ENCODE results near the gene CNTNAP2. TPM values are rescaled to one million over a fixed set of nuclear protein-coding genes. Genes with fewer than 3 reads are reported as not detected.

CNTNAP2 gene
- total and polyA plus RNA-seq, 2 of the 13 experiments (the other 11 are each of a cell fraction or from before 2014, with no cell fraction given): 0.40 to 0.42 TPM

GRCh38 chr7:147894271-147894670, 1777.7 kb downstream of the CNTNAP2 start (continued):
- no peak for TF ChIP-seq ZBTB44 (CRISPR knock-in tag; IDR thresholded peaks at IDR 0.05)
- no peak for TF ChIP-seq ZNF407 (CRISPR knock-in tag; IDR thresholded peaks at IDR 0.05; ENCODE audit: not compliant biosample characterization)
- no peak for TF ChIP-seq FOXA3 (CRISPR knock-in tag; IDR thresholded peaks at IDR 0.05)
